K562 (cell line): ENCODE results near the gene LTBP1. TPM values are rescaled to one million over a fixed set of nuclear protein-coding genes. Genes with fewer than 3 reads are reported as not detected.

Source experiments
- ATAC-seq: fragments of 200-7000 bp; cut with Tn5 transposase; 3 replicates; pipeline ENCODE4 v1.9.1; 2020; ENCODE audit warnings: moderate library complexity
- BruUV-seq: library from RNA; stranded (reverse); fragments of 400-500 nt; replicated peaks from 2 replicates; lab custom pipeline; 2021; lab: Mats Ljungman, UMichigan
- CTCF ChIA-PET: fragments of 300-600 bp; formaldehyde crosslinking; extraction: SDS; loops from one replicate; lab custom pipeline; 2021; ENCODE audit warnings: low intra/inter-chr PET ratio; lab: Yijun Ruan, JAX
- POLR2A ChIA-PET: fragments of 300-600, 350-650 bp; sonication (Branson Sonifier 250); formaldehyde crosslinking; extraction: SDS; loops from one replicate; lab custom pipeline; 2021; ENCODE audit warnings: antibody characterized with exemption, inconsistent platforms; lab: Yijun Ruan, JAX
- DNase-seq, 4 experiments: peaks; one replicate each; pipeline versions ENCODE4 v3.0.0 to v3.0.0-alpha.2; 2011 to 2018; ENCODE audit warnings: low spot score in 3 of 4, mixed read lengths in 3 of 4; ENCODE audit errors: extremely low read depth in 1 of 4
- FAIRE-seq: peaks from 2 replicates; lab custom pipeline; 2011; peaks lifted over from hg19 to GRCh38; lab: Jason Lieb, UNC
- H2AFZ ChIP-seq: 2 replicates; pipeline ENCODE4 v1.6.0; 2011; ENCODE audit warnings: low read depth, low read length, control low read depth, inconsistent platforms
- H3K27ac ChIP-seq: fragments of 200-600 bp; 3 replicates; pipeline ENCODE4 v1.8.0; 2011; ENCODE audit warnings: low read depth, mild to moderate bottlenecking, control low read depth, inconsistent platforms, low read length, moderate library complexity, mixed read lengths; ENCODE audit errors: extremely low read depth
- H3K27me3 ChIP-seq, 2 experiments: fragments of 300-600 bp in 1 of 2; 2 replicates in 1 of 2; 3 replicates in 1 of 2; pipeline versions ENCODE4 v1.6.0 to v1.8.0; 2011; ENCODE audit warnings: inconsistent platforms in 2 of 2, low read length in 2 of 2, mild to moderate bottlenecking in 1 of 2, mixed read lengths in 1 of 2, moderate library complexity in 1 of 2; ENCODE audit not compliant: control insufficient read depth in 2 of 2, insufficient read depth in 2 of 2
- H3K36me3 ChIP-seq: fragments of 300-600 bp; 3 replicates; pipeline ENCODE4 v1.8.0; 2011; ENCODE audit warnings: mild to moderate bottlenecking, low read length, inconsistent platforms; ENCODE audit not compliant: control insufficient read depth, insufficient read depth
- H3K4me1 ChIP-seq, 2 experiments: fragments of 200-600 bp in 1 of 2; replicated peaks in 1 of 2; 2 replicates in 1 of 2; 3 replicates in 1 of 2; pipeline versions ENCODE4 v1.5.1 to v1.8.0; 2011; ENCODE audit warnings: inconsistent platforms in 2 of 2, low read length in 2 of 2, mild to moderate bottlenecking in 1 of 2, mixed read lengths in 1 of 2, moderate library complexity in 1 of 2; ENCODE audit not compliant: control insufficient read depth in 2 of 2, insufficient read depth in 2 of 2
- H3K4me2 ChIP-seq: 2 replicates; pipeline ENCODE4 v1.6.1; 2011; ENCODE audit warnings: low read length, control low read depth, inconsistent platforms, mixed read lengths; ENCODE audit not compliant: insufficient read depth
- H3K4me3 ChIP-seq: fragments of 200-600 bp; sonication (generic), shearing (Covaris generic); 2 replicates; pipeline ENCODE4 v1.5.1; 2016; ENCODE audit warnings: control low read depth, inconsistent platforms
- H3K79me2 ChIP-seq: fragments of 200-600 bp; 3 replicates; pipeline ENCODE4 v1.8.0; 2011; ENCODE audit warnings: low read length, inconsistent platforms; ENCODE audit not compliant: control insufficient read depth, insufficient read depth
- H3K9ac ChIP-seq, 2 experiments: 2 replicates each; pipeline versions ENCODE4 v1.6.0 to v1.6.1; 2011; ENCODE audit warnings: low read depth in 2 of 2, low read length in 2 of 2, control low read depth in 1 of 2, inconsistent platforms in 1 of 2, mild to moderate bottlenecking in 1 of 2, mixed read lengths in 1 of 2; ENCODE audit not compliant: insufficient read depth in 1 of 2
- H3K9me1 ChIP-seq: one replicate; pipeline ENCODE4 v1.6.0; 2011; ENCODE audit warnings: inconsistent platforms, mild to moderate bottlenecking, low read length, moderate library complexity; ENCODE audit not compliant: control insufficient read depth, insufficient read depth
- H3K9me3 ChIP-seq: replicated peaks from 2 replicates; pipeline ENCODE4 v1.5.1; 2011; ENCODE audit warnings: low read depth, low read length, inconsistent platforms; ENCODE audit not compliant: control insufficient read depth, insufficient read depth
- H4K20me1 ChIP-seq: replicated peaks from 2 replicates; pipeline ENCODE4 v1.6.1; 2011; ENCODE audit warnings: low read length, inconsistent platforms, mixed read lengths; ENCODE audit not compliant: control insufficient read depth, insufficient read depth
- CCNT2 ChIP-seq: IDR thresholded peaks from 2 replicates; pipeline ENCODE4 v1.6.1; 2011; ENCODE audit warnings: borderline replicate concordance, low read depth, mild to moderate bottlenecking, moderate library complexity, mixed read lengths, low read length; ENCODE audit not compliant: insufficient read length; ENCODE audit errors: extremely low read depth
- L3MBTL2 ChIP-seq: fragments of 450-650 bp; IDR thresholded peaks from 2 replicates; pipeline ENCODE4 v1.6.1; 2016; ENCODE audit warnings: mild to moderate bottlenecking, moderate library complexity
- LARP7 ChIP-seq: fragments of 450-650 bp; IDR thresholded peaks from 2 replicates; pipeline ENCODE4 v1.6.1; 2016
- MAX ChIP-seq: sonication (generic); formaldehyde crosslinking; IDR thresholded peaks from 2 replicates; pipeline ENCODE4 v1.9.0; 2022; ENCODE audit warnings: mild to moderate bottlenecking, missing genetic modification reagents
- POLR3G ChIP-seq: IDR thresholded peaks from 2 replicates; pipeline ENCODE4 v1.6.1; 2011; ENCODE audit not compliant: insufficient read length, insufficient replicate concordance; ENCODE audit errors: extremely low read depth
- REST ChIP-seq, 2 experiments: fragments of 450-650 bp; formaldehyde crosslinking in 1 of 2; IDR thresholded peaks; 2 replicates each; pipeline versions ENCODE4 v1.4.0 to v1.6.1; 2014 to 2020; ENCODE audit warnings: mild to moderate bottlenecking in 2 of 2, borderline replicate concordance in 1 of 2, low read depth in 1 of 2
- SLC30A9 ChIP-seq: fragments of 250-450 bp; sonication (Bioruptor Pico); IDR thresholded peaks from 2 replicates; pipeline ENCODE4 v1.8.0; 2022; ENCODE audit warnings: mild to moderate bottlenecking, moderate library complexity
- SMARCA5 ChIP-seq: fragments of 450-650 bp; IDR thresholded peaks from 2 replicates; pipeline ENCODE4 v1.6.1; 2016
- U2AF1 ChIP-seq: fragments of 200-400 bp; formaldehyde crosslinking; optimal IDR thresholded peaks from 2 replicates; pipeline ENCODE3; 2017; ENCODE audit warnings: mild to moderate bottlenecking, low read depth, low read length, moderate library complexity
- ZKSCAN8 ChIP-seq: fragments of 200-800 bp; sonication (Bioruptor generic); IDR thresholded peaks from 2 replicates; pipeline ENCODE4 v1.6.1; 2016; ENCODE audit warnings: missing genetic modification characterization, missing compliant biosample characterization
- ZNF3 ChIP-seq: fragments of 250-450 bp; sonication (Bioruptor Pico); IDR thresholded peaks from 2 replicates; pipeline ENCODE4 v1.5.0; 2021; ENCODE audit warnings: mild to moderate bottlenecking, moderate library complexity
- ZNF354B ChIP-seq: fragments of 250-450 bp; sonication (Bioruptor Pico); IDR thresholded peaks from 2 replicates; pipeline ENCODE4 v1.4.0; 2020
- ZNF444 ChIP-seq: fragments of 250-450 bp; sonication (Bioruptor Pico); IDR thresholded peaks from 2 replicates; pipeline ENCODE4 v1.4.0; 2020; ENCODE audit warnings: mild to moderate bottlenecking, moderate library complexity
- ZNF583 ChIP-seq: fragments of 250-450 bp; sonication (Bioruptor Pico); IDR thresholded peaks from 2 replicates; pipeline ENCODE4 v1.4.0; 2020
- ZNF699 ChIP-seq: fragments of 250-450 bp; sonication (Bioruptor Pico); IDR thresholded peaks from 2 replicates; pipeline ENCODE4 v1.8.0; 2021; ENCODE audit warnings: mild to moderate bottlenecking, moderate library complexity; ENCODE audit not compliant: insufficient replicate concordance
- WGBS: fragments of 100-300 bp; shearing (Covaris generic); methylation state at CpG from one replicate; pipeline ENCODE4 v1.1.6; 2016; ENCODE audit warnings: low coverage, mixed read lengths; ENCODE audit not compliant: insufficient coverage; ENCODE audit errors: missing lambda C conversion rate; 5-methylcytosine and 5-hydroxymethylcytosine counted together
- in situ Hi-C: fragments of 300-500 bp; cut with MboI; formaldehyde crosslinking; loops from 4 replicates; pipeline ENCODE4 v1.15.0; 2018; ENCODE audit warnings: inconsistent platforms, mixed read lengths
- intact Hi-C: fragments of 100-400 bp; cut with micrococcal nuclease; formaldehyde crosslinking; loops from 2 replicates; pipeline ENCODE4 v1.14.2; 2022
- polyA plus RNA-seq, 8 experiments: library from polyadenylated mRNA; depleted of rRNA in 4 of 8; stranded (reverse) in 5 of 8; unstranded in 3 of 8; fragments of >200 nt; fragmentation: Nextera tagmentation in 2 of 8; fragmentation: Illumina TruSeq in 1 of 8; extraction: Ambion mirVana in 2 of 8; extraction: Trizol in 1 of 8; gene quantifications; 2 replicates each; pipeline versions ENCODE4 v1.2.1 to v1.2.3, GENCODE V29; 2011 to 2014; ENCODE audit warnings: inconsistent platforms in 1 of 8, missing spikeins in 1 of 8
- total RNA-seq, 7 experiments: library from RNA; depleted of rRNA in 6 of 7; stranded (reverse); fragments of >200 nt in 6 of 7; fragmentation: Illumina TruSeq in 2 of 7; extraction: Trizol in 2 of 7; gene quantifications; 2 replicates each; pipeline versions ENCODE4 v1.2.1 to v1.2.3, GENCODE V29; 2011 to 2021; ENCODE audit warnings: low replicate concordance in 1 of 7

Gene LTBP1
- total and polyA plus RNA-seq, 9 of the 15 experiments (the other 6 are each of a cell fraction or from before 2014, with no cell fraction given): 3.6 to 16.4 (median 8.5) TPM

GRCh38 chr2:33135645-33136044 lies 188.9 kb downstream of the LTBP1 start:
- H3K4me1 ChIP-seq: peaks cover 0 to 21% of the 10 kb centered on the region in 2 experiments; a peak in 4 of 5 replicates
- H4K20me1 ChIP-seq: no peaks in the 10 kb centered on the region
- FAIRE-seq: no peak
- BruUV-seq: no TSS peak
- in situ Hi-C loops (no loop called here), intact Hi-C loops (loop anchor here (10.0 kb wide), 1 partner anchor 239 kb away; no protein-coding TSS in a partner anchor)
- no peaks in the 10 kb centered on the region for H3K9me3 ChIP-seq
- no peak for ATAC-seq
- no peaks in the 10 kb centered on the region; the same call in 2 of the 3 replicates for H3K36me3 ChIP-seq
- H3K9me1 ChIP-seq: no peaks in the 10 kb centered on the region
- H2AFZ ChIP-seq: no peak overlapping the region
- H3K27me3 ChIP-seq: no peaks in the 10 kb centered on the region; a peak in 1 of 5 replicates
- ChIA-PET CTCF (no interaction called here), POLR2A (interaction anchor here (0.7 kb wide), 1 partner anchor 1615 kb away, joined by 3 read pairs; no protein-coding TSS in a partner anchor)
- H3K79me2 ChIP-seq: no peaks in the 10 kb centered on the region
- no peak overlapping the region for H3K9ac ChIP-seq
- no peak overlapping the region for H3K4me3 ChIP-seq
- H3K27ac ChIP-seq: no peak overlapping the region
- DNase-seq: no peak
- no peak overlapping the region for H3K4me2 ChIP-seq
- WGBS: 19% methylated on average over 4 of the region's 4 CpGs
- TF ChIP-seq LARP7: no peak
- TF ChIP-seq ZNF354B (CRISPR knock-in tag): no peak
- no peak for TF ChIP-seq REST (IDR thresholded peaks at IDR 0.05; ENCODE audit: borderline replicate concordance)
- TF ChIP-seq REST (CRISPR knock-in tag; IDR thresholded peaks at IDR 0.05; ENCODE audit: low read depth): no peak
- TF ChIP-seq CCNT2: no peak
- no peak for TF ChIP-seq SLC30A9 (CRISPR knock-in tag)
- TF ChIP-seq ZNF3 (CRISPR knock-in tag): no peak
- no peak for TF ChIP-seq POLR3G
- TF ChIP-seq ZKSCAN8 (CRISPR knock-in tag): no peak
- TF ChIP-seq SMARCA5: no peak
- no peak for TF ChIP-seq MAX
- no peak for TF ChIP-seq L3MBTL2
- no peak for TF ChIP-seq U2AF1
- no peak for TF ChIP-seq ZNF583 (CRISPR knock-in tag)
- TF ChIP-seq ZNF444 (CRISPR knock-in tag): no peak
- TF ChIP-seq ZNF699 (CRISPR knock-in tag): no peak
